OCI-LY3 (cell line): ENCODE measurements around the gene RBM14.

Experiments used
- H2AFZ ChIP-seq: fragments of 200-600, 300-600 bp; shearing (Covaris generic); 2 replicates; pipeline ENCODE4 v1.6.0; 2014; ENCODE audit warnings: antibody characterized with exemption, low read depth, low read length
- H3K27ac ChIP-seq: fragments of 200-600, 300-600 bp; sonication (generic); 2 replicates; pipeline ENCODE4 v1.5.1; 2014; ENCODE audit warnings: mild to moderate bottlenecking, low read length, moderate library complexity, mixed read lengths
- H3K27me3 ChIP-seq: fragments of 200-600, 300-600 bp; sonication (generic); 2 replicates; pipeline ENCODE4 v1.6.1; 2014; ENCODE audit warnings: low read depth, low read length, mixed read lengths
- H3K36me3 ChIP-seq: fragments of 200-600, 300-600 bp; sonication (generic); replicated peaks from 2 replicates; pipeline ENCODE3; 2014; ENCODE audit warnings: low read depth, low read length, mixed read lengths
- H3K4me1 ChIP-seq: fragments of 300-600, 200-600 bp; sonication (generic); 2 replicates; pipeline ENCODE4 v1.6.1; 2014; ENCODE audit warnings: low read length, mixed read lengths
- H3K4me2 ChIP-seq: fragments of 200-600, 300-600 bp; sonication (generic); 2 replicates; pipeline ENCODE4 v1.6.1; 2014; ENCODE audit warnings: low read length, mixed read lengths
- H3K4me3 ChIP-seq: fragments of 300-600, 200-600 bp; sonication (generic); 2 replicates; pipeline ENCODE4 v1.5.1; 2014; ENCODE audit warnings: antibody characterized with exemption, mild to moderate bottlenecking, low read length, moderate library complexity
- H3K79me2 ChIP-seq: fragments of 300-600, 200-600 bp; shearing (Covaris generic); 2 replicates; pipeline ENCODE4 v1.6.1; 2014; ENCODE audit warnings: mild to moderate bottlenecking, low read length, mixed read lengths
- H3K9ac ChIP-seq: fragments of 300-600, 200-600 bp; shearing (Covaris generic); 2 replicates; pipeline ENCODE4 v1.6.0; 2014; ENCODE audit warnings: mild to moderate bottlenecking, low read length, moderate library complexity
- H3K9me3 ChIP-seq: fragments of 200-600, 300-600 bp; shearing (Covaris generic); 2 replicates; pipeline ENCODE4 v1.6.1; 2014; ENCODE audit warnings: low read length, mixed read lengths; ENCODE audit not compliant: insufficient read depth
- H4K20me1 ChIP-seq: fragments of 200-600, 300-600 bp; sonication (generic); 2 replicates; pipeline ENCODE4 v1.6.1; 2016; ENCODE audit warnings: low read length, mixed read lengths; ENCODE audit not compliant: insufficient read depth
- CTCF ChIP-seq: fragments of 200-600, 300-600 bp; sonication (generic); IDR thresholded peaks from 2 replicates; pipeline ENCODE4 v1.5.1; 2014; ENCODE audit warnings: antibody characterized with exemption, low read length, low read depth
- EZH2phosphoT487 ChIP-seq: fragments of 200-600 bp; shearing (Covaris generic); IDR thresholded peaks from 2 replicates; pipeline ENCODE4 v1.6.1; 2018; ENCODE audit warnings: antibody characterized with exemption, mixed run types, low read depth

Gene RBM14

DNA sequence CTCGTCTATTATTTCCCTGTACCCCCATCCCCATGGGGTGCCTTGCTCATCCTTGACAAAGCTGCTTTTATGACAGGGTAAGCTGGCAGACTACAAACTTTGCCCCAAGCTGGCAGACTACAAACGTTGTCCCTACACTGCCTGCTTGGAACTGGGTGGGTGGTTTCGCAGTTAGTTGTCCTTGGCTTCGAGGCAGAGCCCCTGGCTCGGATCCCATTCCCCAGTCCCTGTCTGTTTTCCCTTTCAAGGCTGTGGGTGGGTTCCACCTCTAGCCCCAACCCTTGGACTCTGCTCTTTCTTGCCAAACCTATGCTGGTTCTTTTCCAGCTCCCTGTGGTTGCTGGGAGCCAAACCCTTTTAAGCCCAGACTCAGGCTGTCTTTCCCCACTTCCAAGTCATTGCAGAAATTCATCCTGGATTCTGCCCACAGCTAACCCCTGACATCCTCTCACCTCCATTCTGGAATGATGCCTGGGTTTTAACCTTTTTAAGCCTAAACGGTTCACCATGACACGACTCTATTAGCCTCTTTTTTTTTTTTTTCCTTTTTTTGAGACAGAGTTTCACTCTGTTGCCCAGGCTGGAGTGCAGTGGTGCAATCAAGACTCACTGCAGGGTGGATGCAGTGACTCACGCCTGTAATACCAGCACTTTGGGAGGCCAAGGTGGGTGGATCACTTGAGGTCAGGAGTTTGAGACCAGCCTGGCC is 9.2 kb upstream of the RBM14 start:
- Histone ChIP-seq H3K79me2 (no peaks in the 10 kb centered on the region), H3K27me3 (no peaks in the 10 kb centered on the region), H3K9ac (no peak overlapping the region), H4K20me1 (no peaks in the 10 kb centered on the region), H3K36me3 (peaks cover 20% of the 10 kb centered on the region), H3K4me3 (no peak overlapping the region), H2AFZ (no peak overlapping the region), H3K27ac (no peak overlapping the region), H3K4me2 (no peak overlapping the region), H3K4me1 (peaks cover 5% of the 10 kb centered on the region), H3K9me3 (no peaks in the 10 kb centered on the region)
- no peak for TF ChIP-seq CTCF
- no peak for TF ChIP-seq EZH2phosphoT487

DNA sequence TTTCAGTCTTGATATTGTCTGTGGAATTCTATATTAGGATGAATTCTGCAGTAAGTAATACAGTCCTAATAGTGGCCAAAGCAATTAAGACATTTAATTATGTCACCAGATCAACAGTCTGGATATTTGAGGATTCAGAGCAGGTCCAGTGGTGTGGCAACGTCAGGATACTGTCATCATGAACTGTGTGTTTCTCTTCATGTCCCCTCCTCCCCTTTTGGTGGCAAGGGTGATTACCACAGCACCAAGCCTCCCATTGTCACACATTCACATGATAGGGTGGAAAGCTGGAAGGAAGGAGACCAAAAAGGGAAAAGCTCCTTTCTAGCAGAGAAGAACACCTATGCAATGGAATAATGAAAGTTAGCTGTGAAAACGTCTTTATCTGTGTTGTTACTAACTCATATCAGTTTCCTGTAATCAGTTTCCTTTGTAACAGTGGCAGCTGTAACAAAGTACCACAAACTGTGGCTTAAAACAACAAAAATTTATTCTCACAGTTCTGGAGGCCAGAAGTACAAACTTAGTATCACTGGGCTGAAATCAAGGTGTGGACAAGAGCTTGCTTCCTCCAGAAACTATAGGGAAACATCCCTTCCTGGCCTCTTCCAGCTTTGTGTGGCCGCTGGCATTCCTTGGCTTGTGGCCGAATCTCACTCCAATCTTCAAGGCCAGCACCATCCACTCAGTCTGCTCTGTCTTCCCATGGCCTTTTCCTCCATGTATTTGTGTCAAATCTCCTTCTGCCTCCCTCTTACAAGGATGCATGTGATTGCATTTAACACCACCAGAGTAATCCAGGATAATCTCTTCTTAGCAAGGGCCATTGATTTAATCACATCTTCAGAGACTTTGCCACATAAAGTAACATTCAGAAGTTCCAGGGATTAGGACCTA is 6.5 kb upstream of the RBM14 start:
- H3K27me3 ChIP-seq: no peaks in the 10 kb centered on the region
- no peak overlapping the region for H2AFZ ChIP-seq
- no peaks in the 10 kb centered on the region for H4K20me1 ChIP-seq
- peaks cover 15% of the 10 kb centered on the region for H3K36me3 ChIP-seq
- H3K27ac ChIP-seq: no peak overlapping the region
- TF ChIP-seq EZH2phosphoT487: no peak
- no peak for TF ChIP-seq CTCF
- H3K9ac ChIP-seq: no peak overlapping the region
- peaks cover 2% of the 10 kb centered on the region for H3K79me2 ChIP-seq
- peaks cover 5% of the 10 kb centered on the region for H3K4me1 ChIP-seq
- H3K9me3 ChIP-seq: no peaks in the 10 kb centered on the region
- H3K4me2 ChIP-seq: no peak overlapping the region
- no peak overlapping the region for H3K4me3 ChIP-seq

DNA sequence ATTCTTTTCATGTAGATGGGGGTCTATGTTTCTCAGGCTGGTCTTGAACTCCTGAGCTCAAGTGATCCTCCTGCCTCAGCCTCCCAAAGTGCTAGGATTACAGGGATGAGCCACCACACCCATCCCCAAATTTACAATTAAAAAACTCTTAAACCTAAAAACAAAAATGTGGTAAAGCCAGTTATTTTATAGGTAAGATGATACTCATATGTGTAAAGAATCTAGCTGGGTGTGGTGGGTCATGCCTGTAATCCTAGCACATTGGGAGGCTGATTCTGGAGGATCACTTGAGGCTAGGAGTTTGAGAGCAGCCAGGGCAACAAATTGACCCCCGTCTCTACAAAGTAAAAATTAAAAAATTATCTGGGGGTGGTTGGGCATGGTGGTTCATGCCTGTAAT is 4.0 kb upstream of the RBM14 start:
- peaks cover 8% of the 10 kb centered on the region for H4K20me1 ChIP-seq
- H3K4me1 ChIP-seq: peaks cover 8% of the 10 kb centered on the region
- H3K4me3 ChIP-seq: no peak overlapping the region
- H3K9me3 ChIP-seq: no peaks in the 10 kb centered on the region
- no peak overlapping the region for H3K9ac ChIP-seq
- H3K27me3 ChIP-seq: no peaks in the 10 kb centered on the region
- H3K27ac ChIP-seq: no peak overlapping the region
- no peak overlapping the region for H3K4me2 ChIP-seq
- H2AFZ ChIP-seq: no peak overlapping the region
- peaks cover 12% of the 10 kb centered on the region for H3K36me3 ChIP-seq
- peaks cover 26% of the 10 kb centered on the region for H3K79me2 ChIP-seq
- TF ChIP-seq EZH2phosphoT487 (no peak), CTCF (no peak)

DNA sequence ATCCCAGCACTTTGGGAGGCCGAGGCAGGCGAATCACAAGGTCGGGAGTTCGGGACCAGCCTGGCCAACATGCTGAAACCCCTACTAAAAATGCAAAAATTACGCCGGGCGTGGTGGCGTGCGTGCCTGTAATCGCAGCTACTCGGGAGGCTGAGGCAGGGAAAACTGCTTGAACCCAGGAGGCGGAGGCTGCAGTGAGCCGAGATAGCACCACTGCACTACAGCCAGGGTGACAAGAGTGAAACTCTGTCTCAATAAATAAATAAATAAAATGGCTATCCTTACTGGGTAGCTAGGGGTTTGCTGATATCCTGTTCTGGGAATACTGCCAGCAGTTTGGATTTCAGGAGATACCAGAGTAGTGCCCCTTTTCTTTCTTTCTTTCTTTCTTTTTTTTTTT is 2.4 kb upstream of the RBM14 start:
- peaks cover 25% of the 10 kb centered on the region for H3K36me3 ChIP-seq
- H3K27me3 ChIP-seq: no peaks in the 10 kb centered on the region
- no peak overlapping the region for H2AFZ ChIP-seq
- no peak overlapping the region for H3K4me3 ChIP-seq
- no peaks in the 10 kb centered on the region for H3K9me3 ChIP-seq
- no peak overlapping the region for H3K4me2 ChIP-seq
- H4K20me1 ChIP-seq: peaks cover 24% of the 10 kb centered on the region
- TF ChIP-seq CTCF (no peak), EZH2phosphoT487 (no peak)
- no peak overlapping the region for H3K27ac ChIP-seq
- H3K9ac ChIP-seq: no peak overlapping the region
- H3K79me2 ChIP-seq: peaks cover 42% of the 10 kb centered on the region
- peaks cover 18% of the 10 kb centered on the region for H3K4me1 ChIP-seq
